K562 (cell line): ENCODE measurements around the gene EGFR. TPM values are rescaled to one million over a fixed set of nuclear protein-coding genes. Genes with fewer than 3 reads are reported as not detected.
A peak's percentile ranks its signal among the peaks of the same experiment; 100 is the strongest.

Experiments used
- ATAC-seq: fragments of 200-7000 bp; cut with Tn5 transposase; 3 replicates; pipeline ENCODE4 v1.9.1; 2020; ENCODE audit warnings: moderate library complexity
- BruUV-seq: library from RNA; stranded (reverse); fragments of 400-500 nt; replicated peaks from 2 replicates; lab custom pipeline; 2021; lab: Mats Ljungman, UMichigan
- CTCF ChIA-PET: fragments of 300-600 bp; formaldehyde crosslinking; extraction: SDS; loops from one replicate; lab custom pipeline; 2021; ENCODE audit warnings: low intra/inter-chr PET ratio; lab: Yijun Ruan, JAX
- POLR2A ChIA-PET: fragments of 300-600, 350-650 bp; sonication (Branson Sonifier 250); formaldehyde crosslinking; extraction: SDS; loops from one replicate; lab custom pipeline; 2021; ENCODE audit warnings: antibody characterized with exemption, inconsistent platforms; lab: Yijun Ruan, JAX
- DNase-seq, 4 experiments: peaks; one replicate each; pipeline versions ENCODE4 v3.0.0 to v3.0.0-alpha.2; 2011 to 2018; ENCODE audit warnings: low spot score in 3 of 4, mixed read lengths in 3 of 4; ENCODE audit errors: extremely low read depth in 1 of 4
- FAIRE-seq: peaks from 2 replicates; lab custom pipeline; 2011; peaks lifted over from hg19 to GRCh38; lab: Jason Lieb, UNC
- H2AFZ ChIP-seq: 2 replicates; pipeline ENCODE4 v1.6.0; 2011; ENCODE audit warnings: low read depth, low read length, control low read depth, inconsistent platforms
- H3K27ac ChIP-seq: fragments of 200-600 bp; 3 replicates; pipeline ENCODE4 v1.8.0; 2011; ENCODE audit warnings: low read depth, mild to moderate bottlenecking, control low read depth, inconsistent platforms, low read length, moderate library complexity, mixed read lengths; ENCODE audit errors: extremely low read depth
- H3K27me3 ChIP-seq, 2 experiments: fragments of 300-600 bp in 1 of 2; 2 replicates in 1 of 2; 3 replicates in 1 of 2; pipeline versions ENCODE4 v1.6.0 to v1.8.0; 2011; ENCODE audit warnings: inconsistent platforms in 2 of 2, low read length in 2 of 2, mild to moderate bottlenecking in 1 of 2, mixed read lengths in 1 of 2, moderate library complexity in 1 of 2; ENCODE audit not compliant: control insufficient read depth in 2 of 2, insufficient read depth in 2 of 2
- H3K36me3 ChIP-seq: fragments of 300-600 bp; 3 replicates; pipeline ENCODE4 v1.8.0; 2011; ENCODE audit warnings: mild to moderate bottlenecking, low read length, inconsistent platforms; ENCODE audit not compliant: control insufficient read depth, insufficient read depth
- H3K4me1 ChIP-seq, 2 experiments: fragments of 200-600 bp in 1 of 2; replicated peaks in 1 of 2; 2 replicates in 1 of 2; 3 replicates in 1 of 2; pipeline versions ENCODE4 v1.5.1 to v1.8.0; 2011; ENCODE audit warnings: inconsistent platforms in 2 of 2, low read length in 2 of 2, mild to moderate bottlenecking in 1 of 2, mixed read lengths in 1 of 2, moderate library complexity in 1 of 2; ENCODE audit not compliant: control insufficient read depth in 2 of 2, insufficient read depth in 2 of 2
- H3K4me2 ChIP-seq: 2 replicates; pipeline ENCODE4 v1.6.1; 2011; ENCODE audit warnings: low read length, control low read depth, inconsistent platforms, mixed read lengths; ENCODE audit not compliant: insufficient read depth
- H3K4me3 ChIP-seq: fragments of 200-600 bp; sonication (generic), shearing (Covaris generic); 2 replicates; pipeline ENCODE4 v1.5.1; 2016; ENCODE audit warnings: control low read depth, inconsistent platforms
- H3K79me2 ChIP-seq: fragments of 200-600 bp; 3 replicates; pipeline ENCODE4 v1.8.0; 2011; ENCODE audit warnings: low read length, inconsistent platforms; ENCODE audit not compliant: control insufficient read depth, insufficient read depth
- H3K9ac ChIP-seq, 2 experiments: 2 replicates each; pipeline versions ENCODE4 v1.6.0 to v1.6.1; 2011; ENCODE audit warnings: low read depth in 2 of 2, low read length in 2 of 2, control low read depth in 1 of 2, inconsistent platforms in 1 of 2, mild to moderate bottlenecking in 1 of 2, mixed read lengths in 1 of 2; ENCODE audit not compliant: insufficient read depth in 1 of 2
- H3K9me1 ChIP-seq: one replicate; pipeline ENCODE4 v1.6.0; 2011; ENCODE audit warnings: inconsistent platforms, mild to moderate bottlenecking, low read length, moderate library complexity; ENCODE audit not compliant: control insufficient read depth, insufficient read depth
- H3K9me3 ChIP-seq: replicated peaks from 2 replicates; pipeline ENCODE4 v1.5.1; 2011; ENCODE audit warnings: low read depth, low read length, inconsistent platforms; ENCODE audit not compliant: control insufficient read depth, insufficient read depth
- H4K20me1 ChIP-seq: replicated peaks from 2 replicates; pipeline ENCODE4 v1.6.1; 2011; ENCODE audit warnings: low read length, inconsistent platforms, mixed read lengths; ENCODE audit not compliant: control insufficient read depth, insufficient read depth
- ATF1 ChIP-seq, 2 experiments: fragments of 450-650 bp in 1 of 2; IDR thresholded peaks; 2 replicates each; pipeline ENCODE4 v1.6.1; 2016; ENCODE audit warnings: missing compliant biosample characterization in 1 of 2, missing genetic modification characterization in 1 of 2
- FOXA3 ChIP-seq, 2 experiments: fragments of 450-650 bp in 1 of 2; sonication (generic) in 1 of 2; formaldehyde crosslinking; IDR thresholded peaks in 1 of 2; conservative IDR thresholded peaks in 1 of 2; 2 replicates each; pipeline versions ENCODE4 v1.4.0 to v1.8.0; 2020 to 2022; ENCODE audit warnings: mild to moderate bottlenecking in 2 of 2, missing genetic modification reagents in 1 of 2
- HLTF ChIP-seq: fragments of 450-650 bp; IDR thresholded peaks from 2 replicates; pipeline ENCODE4 v1.6.1; 2016
- MECOM ChIP-seq: fragments of 250-450 bp; sonication (Bioruptor Pico); IDR thresholded peaks from 2 replicates; pipeline ENCODE4 v1.8.0; 2022; ENCODE audit warnings: inconsistent platforms
- NFIC ChIP-seq: fragments of 450-650 bp; IDR thresholded peaks from 2 replicates; pipeline ENCODE4 v1.6.1; 2017; ENCODE audit warnings: mild to moderate bottlenecking, inconsistent platforms
- NR2F6 ChIP-seq: fragments of 450-650 bp; formaldehyde crosslinking; IDR thresholded peaks from 2 replicates; pipeline ENCODE4 v1.4.0; 2020; ENCODE audit warnings: mild to moderate bottlenecking
- NR3C1 ChIP-seq: sonication (generic); formaldehyde crosslinking; IDR thresholded peaks from 2 replicates; pipeline ENCODE4 v1.8.1; 2022; ENCODE audit warnings: missing genetic modification reagents
- USF1 ChIP-seq: sonication (generic); formaldehyde crosslinking; IDR thresholded peaks from 2 replicates; pipeline ENCODE4 v1.9.0; 2022; ENCODE audit warnings: mild to moderate bottlenecking, missing genetic modification reagents
- ZNF24 ChIP-seq: fragments of 450-650 bp; IDR thresholded peaks from 2 replicates; pipeline ENCODE4 v1.6.1; 2016
- ZNF354B ChIP-seq: fragments of 250-450 bp; sonication (Bioruptor Pico); IDR thresholded peaks from 2 replicates; pipeline ENCODE4 v1.4.0; 2020
- WGBS: fragments of 100-300 bp; shearing (Covaris generic); methylation state at CpG from one replicate; pipeline ENCODE4 v1.1.6; 2016; ENCODE audit warnings: low coverage, mixed read lengths; ENCODE audit not compliant: insufficient coverage; ENCODE audit errors: missing lambda C conversion rate; 5-methylcytosine and 5-hydroxymethylcytosine counted together
- in situ Hi-C: fragments of 300-500 bp; cut with MboI; formaldehyde crosslinking; loops from 4 replicates; pipeline ENCODE4 v1.15.0; 2018; ENCODE audit warnings: inconsistent platforms, mixed read lengths
- intact Hi-C: fragments of 100-400 bp; cut with micrococcal nuclease; formaldehyde crosslinking; loops from 2 replicates; pipeline ENCODE4 v1.14.2; 2022
- polyA plus RNA-seq, 8 experiments: library from polyadenylated mRNA; depleted of rRNA in 4 of 8; stranded (reverse) in 5 of 8; unstranded in 3 of 8; fragments of >200 nt; fragmentation: Nextera tagmentation in 2 of 8; fragmentation: Illumina TruSeq in 1 of 8; extraction: Ambion mirVana in 2 of 8; extraction: Trizol in 1 of 8; gene quantifications; 2 replicates each; pipeline versions ENCODE4 v1.2.1 to v1.2.3, GENCODE V29; 2011 to 2014; ENCODE audit warnings: inconsistent platforms in 1 of 8, missing spikeins in 1 of 8
- total RNA-seq, 7 experiments: library from RNA; depleted of rRNA in 6 of 7; stranded (reverse); fragments of >200 nt in 6 of 7; fragmentation: Illumina TruSeq in 2 of 7; extraction: Trizol in 2 of 7; gene quantifications; 2 replicates each; pipeline versions ENCODE4 v1.2.1 to v1.2.3, GENCODE V29; 2011 to 2021; ENCODE audit warnings: low replicate concordance in 1 of 7

EGFR gene
- total and polyA plus RNA-seq, 9 of the 15 experiments (the other 6 are each of a cell fraction or from before 2014, with no cell fraction given): 0.13 TPM; not detected in 8

DNA sequence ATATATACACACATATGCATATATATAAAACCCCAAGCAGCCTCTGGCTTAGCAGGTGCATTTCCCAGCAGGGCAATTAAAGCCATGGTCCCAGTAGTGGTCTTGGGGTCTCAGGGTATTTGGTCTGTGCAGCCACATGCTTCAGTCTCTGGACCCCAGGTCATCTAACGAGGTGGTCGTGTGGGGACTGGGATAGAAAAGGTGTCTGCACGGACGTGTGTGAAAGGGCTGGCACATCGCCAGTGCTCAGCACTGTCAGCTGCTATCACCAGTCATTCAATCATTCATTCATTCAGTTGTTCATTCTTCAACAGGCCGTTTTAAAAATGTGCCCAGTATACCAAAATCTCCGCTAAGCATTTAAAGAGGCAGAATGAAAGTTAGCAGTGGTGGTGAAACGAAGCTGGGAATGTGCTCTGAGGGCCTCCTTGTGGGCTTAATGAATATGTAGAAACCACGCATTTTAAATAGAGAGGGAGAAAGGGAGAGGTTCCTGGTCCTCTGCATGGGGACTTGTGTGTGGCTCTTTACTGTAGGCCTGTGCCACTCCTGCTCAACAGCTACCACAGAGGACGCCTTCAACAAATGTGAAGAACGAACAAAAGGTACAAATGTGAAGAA lies 170.4 kb downstream of the EGFR start:
- ChIA-PET CTCF (no interaction called here), POLR2A (no interaction called here)
- Histone ChIP-seq H3K27ac (no peak overlapping the region), H3K79me2 (no peaks in the 10 kb centered on the region), H3K36me3 (no peaks in the 10 kb centered on the region), H3K27me3 (peaks cover 11 to 36% of the 10 kb centered on the region in 2 experiments; a peak in 3 of 5 replicates), H3K4me3 (no peak overlapping the region), H3K9me3 (no peaks in the 10 kb centered on the region), H3K9ac (no peak overlapping the region), H2AFZ (no peak overlapping the region), H3K9me1 (no peaks in the 10 kb centered on the region), H3K4me1 (peaks cover 0 to 5% of the 10 kb centered on the region in 2 experiments; a peak in 3 of 5 replicates)
- WGBS: 21% methylated on average over 11 of the region's 11 CpGs
- in situ Hi-C loops (no loop called here), intact Hi-C loops (no loop called here)
- BruUV-seq: no TSS peak
- FAIRE-seq: no peak
- ATAC-seq: no peak
- no peak for DNase-seq
- no peak for TF ChIP-seq NR3C1 (CRISPR knock-in tag)
- TF ChIP-seq MECOM: no peak
- no peak for TF ChIP-seq NR2F6 (CRISPR knock-in tag)
- TF ChIP-seq HLTF: no peak
- TF ChIP-seq ATF1 (CRISPR knock-in tag; IDR thresholded peaks at IDR 0.05): no peak
- TF ChIP-seq ATF1 (tag; IDR thresholded peaks at IDR 0.05): no peak
- peak; percentile 58 for TF ChIP-seq NFIC
- no peak for TF ChIP-seq ZNF354B (CRISPR knock-in tag)
- TF ChIP-seq USF1 (CRISPR knock-in tag): no peak
- peak; percentile 82 for TF ChIP-seq ZNF24
- TF ChIP-seq FOXA3 (CRISPR knock-in tag; conservative IDR thresholded peaks at IDR 0.05 in 1 of 2, IDR thresholded peaks at IDR 0.05 in 1 of 2): no peak
- TF ChIP-seq, all 486 proteins: peak for 2
- Histone ChIP-seq H3K4me2 (no peak overlapping the region), H4K20me1 (no peaks in the 10 kb centered on the region)
